Fibroblast of lung (primary cell): ENCODE measurements around the gene SLC16A10. TPM values are rescaled to one million over a fixed set of nuclear protein-coding genes. Genes with fewer than 3 reads are reported as not detected.
"Not testable (repeated sequence)": the region's sequence is repeated elsewhere in the genome, so short reads cannot be mapped to it uniquely, and the experiment has no call there.

Source experiments
- DNase-seq, 2 donors: peaks; one replicate each; pipeline versions ENCODE4 v3.0.0 to v3.0.0-alpha.2; 2010; ENCODE audit warnings: low read depth in 2 of 2
- H2AFZ ChIP-seq: 2 replicates; pipeline ENCODE4 v1.5.1; 2012; ENCODE audit warnings: low read length, control low read depth, inconsistent platforms
- H3K27ac ChIP-seq: 2 replicates; pipeline ENCODE4 v1.5.1; 2011; ENCODE audit warnings: low read length, control low read depth; ENCODE audit not compliant: insufficient read depth
- H3K27me3 ChIP-seq: 2 replicates; pipeline ENCODE4 v1.5.1; 2011; ENCODE audit warnings: mild to moderate bottlenecking, low read length; ENCODE audit not compliant: control insufficient read depth, insufficient read depth
- H3K36me3 ChIP-seq: 2 replicates; pipeline ENCODE4 v1.5.1; 2011; ENCODE audit warnings: low read length; ENCODE audit not compliant: control insufficient read depth, insufficient read depth
- H3K4me1 ChIP-seq: 2 replicates; pipeline ENCODE4 v1.5.1; 2011; ENCODE audit warnings: low read length; ENCODE audit not compliant: control insufficient read depth, insufficient read depth; ENCODE audit errors: extremely low read depth
- H3K4me2 ChIP-seq: 2 replicates; pipeline ENCODE4 v1.5.1; 2011; ENCODE audit warnings: low read length, control low read depth; ENCODE audit not compliant: insufficient read depth; ENCODE audit errors: extremely low read depth
- H3K4me3 ChIP-seq, 4 experiments: fragments of 200-600 bp in 1 of 4; sonication (generic) in 1 of 4; replicated peaks in 1 of 4; 2 replicates each; pipeline ENCODE4 v1.5.1; 2011 to 2016; ENCODE audit warnings: low read length in 4 of 4, low read depth in 3 of 4, mild to moderate bottlenecking in 3 of 4, control low read depth in 2 of 4, inconsistent platforms in 1 of 4, mixed read lengths in 1 of 4; ENCODE audit not compliant: insufficient read depth in 1 of 4; ENCODE audit errors: control extremely low read depth in 1 of 4
- H3K79me2 ChIP-seq: 2 replicates; pipeline ENCODE4 v1.5.1; 2012; ENCODE audit warnings: mild to moderate bottlenecking, low read length, inconsistent platforms; ENCODE audit not compliant: control insufficient read depth, insufficient read depth
- H3K9ac ChIP-seq: 2 replicates; pipeline ENCODE4 v1.5.1; 2011; ENCODE audit warnings: mild to moderate bottlenecking, low read length, control low read depth; ENCODE audit not compliant: insufficient read depth
- H3K9me3 ChIP-seq: 2 replicates; pipeline ENCODE4 v1.5.1; 2012; ENCODE audit warnings: low read depth, low read length; ENCODE audit not compliant: control insufficient read depth, insufficient read depth
- H4K20me1 ChIP-seq: 2 replicates; pipeline ENCODE4 v1.5.1; 2011; ENCODE audit warnings: low read length; ENCODE audit not compliant: control insufficient read depth, insufficient read depth; ENCODE audit errors: extremely low read depth
- CTCF ChIP-seq, 2 donors: IDR thresholded peaks in 1 of 2; conservative IDR thresholded peaks in 1 of 2; 1 replicate in 1 of 2; 2 replicates in 1 of 2; pipeline ENCODE4 v1.5.1; 2011 to 2012; ENCODE audit warnings: low read length in 2 of 2, control low read depth in 1 of 2, inconsistent platforms in 1 of 2, low read depth in 1 of 2, mild to moderate bottlenecking in 1 of 2
- EZH2 ChIP-seq: IDR thresholded peaks from 2 replicates; pipeline ENCODE4 v1.5.1; 2012; ENCODE audit warnings: low read length, control low read depth, mild to moderate bottlenecking; ENCODE audit errors: missing control alignments
- polyA plus RNA-seq, 2 donors: library from polyadenylated mRNA; depleted of rRNA in 1 of 2; stranded (reverse) in 1 of 2; unstranded in 1 of 2; fragments of >200 nt; gene quantifications; 2 replicates each; pipeline ENCODE4 v1.2.1, GENCODE V29; 2011 to 2012; ENCODE audit warnings: missing spikeins in 1 of 2
- total RNA-seq: library from RNA; depleted of rRNA; stranded (reverse); fragments of >200 nt; gene quantifications from 2 replicates; pipeline ENCODE4 v1.2.1, GENCODE V29; 2014

The SLC16A10 gene
- total and polyA plus RNA-seq, 2 donors (not counting 1 experiment from before 2014, with no cell fraction given) = not detected

- Histone ChIP-seq H2AFZ (no peak overlapping the region), H3K4me3 (no peak overlapping the region), H3K79me2 (no peaks in the 10 kb centered on the region), H3K4me2 (no peak overlapping the region), H3K36me3 (no peaks in the 10 kb centered on the region), H3K27me3 (no peaks in the 10 kb centered on the region), H4K20me1 (no peaks in the 10 kb centered on the region), H3K27ac (no peak overlapping the region), H3K9me3 (no peaks in the 10 kb centered on the region), H3K4me1 (no peaks in the 10 kb centered on the region), H3K9ac (no peak overlapping the region)
- no peak for DNase-seq
- TF ChIP-seq EZH2 = no peak
- TF ChIP-seq CTCF (conservative IDR thresholded peaks at IDR 0.05 in 1 of 2, IDR thresholded peaks at IDR 0.05 in 1 of 2; ENCODE audit: low read depth in 1 of 2, low read length in 2 of 2) = no peak
Measured at GRCh38 chr6:111124406-111124805, 37.1 kb downstream of the SLC16A10 start.

- peak; percentile 17 to 56 for DNase-seq
- H3K9me3 ChIP-seq = no peaks in the 10 kb centered on the region
- no peaks in the 10 kb centered on the region for H3K36me3 ChIP-seq
- no peak overlapping the region for H3K27ac ChIP-seq
- TF ChIP-seq CTCF (conservative IDR thresholded peaks at IDR 0.05 in 1 of 2, IDR thresholded peaks at IDR 0.05 in 1 of 2; ENCODE audit: low read depth in 1 of 2, low read length in 2 of 2) (no peak), EZH2 (no peak)
- no peaks in the 10 kb centered on the region for H4K20me1 ChIP-seq
- no peak overlapping the region for H3K4me3 ChIP-seq
- H3K9ac ChIP-seq = no peak overlapping the region
- H2AFZ ChIP-seq = no peak overlapping the region
- no peaks in the 10 kb centered on the region for H3K27me3 ChIP-seq
- no peaks in the 10 kb centered on the region for H3K79me2 ChIP-seq
- no peak overlapping the region for H3K4me2 ChIP-seq
- H3K4me1 ChIP-seq = no peaks in the 10 kb centered on the region
Measured at GRCh38 chr6:111129013-111129412, 41.7 kb downstream of the SLC16A10 start.

- not testable (repeated sequence) for H3K79me2 ChIP-seq, H3K4me2 ChIP-seq, H2AFZ ChIP-seq, H4K20me1 ChIP-seq, H3K4me3 ChIP-seq, H3K27me3 ChIP-seq, H3K4me1 ChIP-seq, H3K36me3 ChIP-seq, H3K27ac ChIP-seq, DNase-seq, H3K9ac ChIP-seq, H3K9me3 ChIP-seq
Measured at GRCh38 chr6:111131018-111131417, 43.7 kb downstream of the SLC16A10 start.

- not testable (repeated sequence) for H3K4me2 ChIP-seq, H3K27me3 ChIP-seq, H3K4me3 ChIP-seq, H3K4me1 ChIP-seq, H3K27ac ChIP-seq, H3K79me2 ChIP-seq, H4K20me1 ChIP-seq, H2AFZ ChIP-seq, H3K9ac ChIP-seq, H3K36me3 ChIP-seq, H3K9me3 ChIP-seq, DNase-seq
Measured at GRCh38 chr6:111132669-111133068, 45.4 kb downstream of the SLC16A10 start.

- H3K36me3 ChIP-seq, DNase-seq, H3K27me3 ChIP-seq, H2AFZ ChIP-seq, H4K20me1 ChIP-seq, H3K4me2 ChIP-seq, H3K4me3 ChIP-seq, H3K9me3 ChIP-seq, H3K27ac ChIP-seq, H3K9ac ChIP-seq, H3K79me2 ChIP-seq, H3K4me1 ChIP-seq: not testable (repeated sequence)
Measured at GRCh38 chr6:111134236-111134869, 47.0 kb downstream of the SLC16A10 start.
